WTC11 (cell line): ENCODE data around the gene FGD6.

Experiments used
- TF ChIP-seq, protein P1 (sequence below): sonication (generic); formaldehyde crosslinking; IDR thresholded peaks from 2 replicates; pipeline ENCODE4 v1.8.0; 2022; ENCODE audit warnings: mild to moderate bottlenecking, missing genetic modification reagents
- TF ChIP-seq, protein P2 (sequence below): fragments of 200-600 bp; IDR thresholded peaks from 2 replicates; pipeline ENCODE4 v1.8.0; 2022; ENCODE audit warnings: antibody characterized with exemption

DNA sequence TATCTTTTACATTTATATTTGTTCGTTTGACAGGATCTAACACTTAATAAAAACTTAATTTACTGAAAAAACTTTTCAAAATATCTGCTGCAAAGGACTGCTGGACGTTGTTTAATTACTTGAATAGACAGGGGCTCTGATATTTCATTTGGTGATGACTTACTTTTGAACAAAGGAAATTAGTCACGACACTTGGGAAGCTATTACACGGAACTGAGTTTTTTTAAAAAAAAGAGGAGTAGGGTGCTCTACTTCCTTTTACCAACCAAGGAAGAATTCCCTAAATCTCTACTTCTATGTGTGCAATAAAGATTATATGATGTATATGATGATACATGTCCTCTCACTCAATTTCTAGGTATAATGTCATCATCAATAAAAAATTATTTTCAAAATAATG, 4.7 kb downstream of the FGD6 start:
- TF ChIP-seq, protein P1, sequence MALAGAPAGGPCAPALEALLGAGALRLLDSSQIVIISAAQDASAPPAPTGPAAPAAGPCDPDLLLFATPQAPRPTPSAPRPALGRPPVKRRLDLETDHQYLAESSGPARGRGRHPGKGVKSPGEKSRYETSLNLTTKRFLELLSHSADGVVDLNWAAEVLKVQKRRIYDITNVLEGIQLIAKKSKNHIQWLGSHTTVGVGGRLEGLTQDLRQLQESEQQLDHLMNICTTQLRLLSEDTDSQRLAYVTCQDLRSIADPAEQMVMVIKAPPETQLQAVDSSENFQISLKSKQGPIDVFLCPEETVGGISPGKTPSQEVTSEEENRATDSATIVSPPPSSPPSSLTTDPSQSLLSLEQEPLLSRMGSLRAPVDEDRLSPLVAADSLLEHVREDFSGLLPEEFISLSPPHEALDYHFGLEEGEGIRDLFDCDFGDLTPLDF, result no peak
- TF ChIP-seq, protein P2, sequence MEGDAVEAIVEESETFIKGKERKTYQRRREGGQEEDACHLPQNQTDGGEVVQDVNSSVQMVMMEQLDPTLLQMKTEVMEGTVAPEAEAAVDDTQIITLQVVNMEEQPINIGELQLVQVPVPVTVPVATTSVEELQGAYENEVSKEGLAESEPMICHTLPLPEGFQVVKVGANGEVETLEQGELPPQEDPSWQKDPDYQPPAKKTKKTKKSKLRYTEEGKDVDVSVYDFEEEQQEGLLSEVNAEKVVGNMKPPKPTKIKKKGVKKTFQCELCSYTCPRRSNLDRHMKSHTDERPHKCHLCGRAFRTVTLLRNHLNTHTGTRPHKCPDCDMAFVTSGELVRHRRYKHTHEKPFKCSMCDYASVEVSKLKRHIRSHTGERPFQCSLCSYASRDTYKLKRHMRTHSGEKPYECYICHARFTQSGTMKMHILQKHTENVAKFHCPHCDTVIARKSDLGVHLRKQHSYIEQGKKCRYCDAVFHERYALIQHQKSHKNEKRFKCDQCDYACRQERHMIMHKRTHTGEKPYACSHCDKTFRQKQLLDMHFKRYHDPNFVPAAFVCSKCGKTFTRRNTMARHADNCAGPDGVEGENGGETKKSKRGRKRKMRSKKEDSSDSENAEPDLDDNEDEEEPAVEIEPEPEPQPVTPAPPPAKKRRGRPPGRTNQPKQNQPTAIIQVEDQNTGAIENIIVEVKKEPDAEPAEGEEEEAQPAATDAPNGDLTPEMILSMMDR, result no peak
